GM23338 (cell line): Measurements from ENCODE around the gene TEX30. TPM values are rescaled to one million over a fixed set of nuclear protein-coding genes. Genes with fewer than 3 reads are reported as not detected.

Experiments used
- ATAC-seq: fragments of 200-7000 bp; cut with Tn5 transposase; 3 replicates; pipeline ENCODE4 v1.9.1; 2020
- DNase-seq: peaks from one replicate; pipeline ENCODE4 v3.0.0-alpha.2; 2015; ENCODE audit warnings: low spot score
- H2AFZ ChIP-seq: fragments of 200-600 bp; sonication (generic); 2 replicates; pipeline ENCODE4 v1.8.0; 2016; ENCODE audit warnings: antibody characterized with exemption, mild to moderate bottlenecking, moderate library complexity
- H3F3A ChIP-seq: fragments of 200-600 bp; sonication (generic); replicated peaks from 2 replicates; pipeline ENCODE4 v1.8.0; 2017; ENCODE audit warnings: antibody characterized with exemption, mixed run types, low read depth
- H3K27ac ChIP-seq: fragments of 200-600 bp; sonication (generic); 2 replicates; pipeline ENCODE4 v1.6.1; 2016; ENCODE audit warnings: low read depth
- H3K27me3 ChIP-seq: fragments of 200-600 bp; sonication (generic); 2 replicates; pipeline ENCODE4 v1.8.0; 2016; ENCODE audit warnings: mild to moderate bottlenecking, mixed run types, moderate library complexity; ENCODE audit not compliant: insufficient read depth
- H3K36me3 ChIP-seq: fragments of 200-600 bp; sonication (generic); 2 replicates; pipeline ENCODE4 v1.8.0; 2016; ENCODE audit warnings: mild to moderate bottlenecking; ENCODE audit not compliant: insufficient read depth
- H3K4me1 ChIP-seq: fragments of 200-600 bp; sonication (generic); 2 replicates; pipeline ENCODE4 v1.8.0; 2016; ENCODE audit warnings: mild to moderate bottlenecking, moderate library complexity; ENCODE audit not compliant: insufficient read depth
- H3K4me2 ChIP-seq: fragments of 200-600 bp; sonication (generic); 2 replicates; pipeline ENCODE4 v1.7.1; 2017; ENCODE audit warnings: mixed run types
- H3K4me3 ChIP-seq: fragments of 200-600 bp; sonication (generic); 2 replicates; pipeline ENCODE4 v1.6.1; 2016; ENCODE audit warnings: mixed run types
- H3K79me2 ChIP-seq: fragments of 200-600 bp; sonication (generic); replicated peaks from 2 replicates; pipeline ENCODE4 v1.8.0; 2017; ENCODE audit warnings: mild to moderate bottlenecking; ENCODE audit not compliant: insufficient read depth
- H3K9me2 ChIP-seq: fragments of 200-600 bp; sonication (generic); 2 replicates; pipeline ENCODE4 v1.8.0; 2017; ENCODE audit not compliant: insufficient read depth
- H4K20me1 ChIP-seq: fragments of 200-600 bp; sonication (generic); replicated peaks from 2 replicates; pipeline ENCODE4 v1.8.0; 2017; ENCODE audit warnings: mild to moderate bottlenecking; ENCODE audit not compliant: insufficient read depth
- H3K27ac Mint-ChIP-seq: 2 replicates; pipeline ENCODE4 v1.8.0; 2020; ENCODE audit warnings: inconsistent platforms, mild to moderate bottlenecking, moderate library complexity, mixed read lengths
- H3K27me3 Mint-ChIP-seq: 3 replicates; pipeline ENCODE4 v1.8.0; 2022; ENCODE audit warnings: low read depth, mild to moderate bottlenecking, moderate library complexity, mixed read lengths, inconsistent platforms; ENCODE audit not compliant: insufficient read depth, poor library complexity
- H3K36me3 Mint-ChIP-seq: 3 replicates; pipeline ENCODE4 v1.8.0; 2021; ENCODE audit warnings: low read depth, mild to moderate bottlenecking, inconsistent platforms, moderate library complexity, mixed read lengths
- H3K4me1 Mint-ChIP-seq: 3 replicates; pipeline ENCODE4 v1.8.0; 2020; ENCODE audit warnings: mild to moderate bottlenecking, inconsistent platforms, mixed read lengths
- H3K4me3 Mint-ChIP-seq: 3 replicates; pipeline ENCODE4 v1.8.0; 2021; ENCODE audit warnings: moderate library complexity, mild to moderate bottlenecking, inconsistent platforms, mixed read lengths
- H3K9me3 Mint-ChIP-seq: 3 replicates; pipeline ENCODE4 v1.8.0; 2020; ENCODE audit warnings: moderate library complexity, mild to moderate bottlenecking, inconsistent platforms, mixed read lengths
- EZH2 ChIP-seq: fragments of 200-600 bp; sonication (generic); IDR thresholded peaks from one replicate; pipeline ENCODE4 v1.8.0; 2017; ENCODE audit warnings: antibody characterized with exemption, mild to moderate bottlenecking, low read depth; ENCODE audit not compliant: unreplicated experiment
- POLR2AphosphoS5 ChIP-seq: IDR thresholded peaks from 2 replicates; pipeline ENCODE4 v1.6.1; 2016; ENCODE audit warnings: antibody characterized with exemption, low read depth
- polyA plus RNA-seq: library from polyadenylated mRNA; unstranded; fragments of >200 nt; fragmentation: Nextera tagmentation; extraction: Ambion mirVana; gene quantifications from 2 replicates; pipeline ENCODE4 v1.2.1, GENCODE V29; 2016
- total RNA-seq: library from RNA; depleted of rRNA; stranded (reverse); fragments of >200 nt; shearing (Covaris generic); gene quantifications from 2 replicates; pipeline ENCODE4 v1.2.3, GENCODE V29; 2014
- TF ChIP-seq, protein P1 (sequence below): IDR thresholded peaks from one replicate; pipeline ENCODE4 v1.6.1; 2018; ENCODE audit warnings: antibody characterized with exemption; ENCODE audit not compliant: unreplicated experiment
- TF ChIP-seq, protein P2 (sequence below), 2 experiments: fragments of 200-600 bp in 1 of 2; sonication (generic) in 1 of 2; conservative IDR thresholded peaks; 2 replicates each; pipeline versions ENCODE4 v1.5.1 to v1.6.1; 2016 to 2017; ENCODE audit warnings: antibody characterized with exemption in 2 of 2, low read depth in 2 of 2, mild to moderate bottlenecking in 2 of 2, moderate library complexity in 1 of 2

The TEX30 gene
- total and polyA plus RNA-seq, 2 experiments from 2014 or later: 6.3 to 28.2 TPM

DNA sequence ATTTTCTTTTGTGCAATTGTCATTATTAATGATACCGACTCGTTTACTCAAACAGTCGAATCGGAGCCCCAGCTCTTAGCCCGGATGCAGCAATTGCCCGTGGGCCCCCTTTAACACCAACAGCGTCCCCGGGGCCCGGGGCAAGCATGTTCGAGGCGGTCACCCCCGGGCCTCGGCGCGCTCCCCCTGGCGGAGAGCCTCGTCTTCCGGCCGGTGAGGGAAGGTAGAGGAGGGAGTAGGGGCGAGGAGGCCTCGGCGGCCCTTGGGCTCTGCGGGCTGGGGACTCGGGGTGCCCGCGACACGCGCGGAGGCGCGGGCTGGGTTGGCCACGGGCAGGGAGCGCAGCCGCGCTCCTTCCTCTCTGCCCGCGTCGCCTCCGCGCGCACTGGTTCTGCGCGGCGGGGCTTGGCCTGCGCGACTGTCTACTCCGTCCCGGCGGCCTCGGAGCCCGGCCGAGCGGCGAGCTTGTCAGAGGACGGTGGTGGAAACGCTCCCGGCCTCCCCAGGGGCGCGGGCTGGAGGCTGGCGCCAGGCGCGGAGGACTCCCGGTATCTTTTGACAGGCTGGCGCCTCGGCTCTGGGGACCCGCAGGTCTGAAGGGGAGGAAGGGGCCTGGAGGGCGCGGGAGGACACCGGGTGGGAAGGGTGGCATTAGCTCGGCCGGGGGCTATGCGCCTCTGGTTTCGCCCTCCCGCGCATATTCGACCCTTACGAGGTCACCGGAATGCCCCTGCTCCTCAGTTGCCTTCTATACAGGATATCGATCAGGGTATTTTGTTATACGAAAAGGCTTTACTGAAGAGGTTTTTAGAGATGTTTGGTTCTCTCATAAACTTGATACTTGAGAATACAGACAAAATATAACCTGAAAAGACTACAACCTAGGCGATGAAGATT lies 26.8 kb upstream of the TEX30 start (continued):
- TF ChIP-seq, protein P1, sequence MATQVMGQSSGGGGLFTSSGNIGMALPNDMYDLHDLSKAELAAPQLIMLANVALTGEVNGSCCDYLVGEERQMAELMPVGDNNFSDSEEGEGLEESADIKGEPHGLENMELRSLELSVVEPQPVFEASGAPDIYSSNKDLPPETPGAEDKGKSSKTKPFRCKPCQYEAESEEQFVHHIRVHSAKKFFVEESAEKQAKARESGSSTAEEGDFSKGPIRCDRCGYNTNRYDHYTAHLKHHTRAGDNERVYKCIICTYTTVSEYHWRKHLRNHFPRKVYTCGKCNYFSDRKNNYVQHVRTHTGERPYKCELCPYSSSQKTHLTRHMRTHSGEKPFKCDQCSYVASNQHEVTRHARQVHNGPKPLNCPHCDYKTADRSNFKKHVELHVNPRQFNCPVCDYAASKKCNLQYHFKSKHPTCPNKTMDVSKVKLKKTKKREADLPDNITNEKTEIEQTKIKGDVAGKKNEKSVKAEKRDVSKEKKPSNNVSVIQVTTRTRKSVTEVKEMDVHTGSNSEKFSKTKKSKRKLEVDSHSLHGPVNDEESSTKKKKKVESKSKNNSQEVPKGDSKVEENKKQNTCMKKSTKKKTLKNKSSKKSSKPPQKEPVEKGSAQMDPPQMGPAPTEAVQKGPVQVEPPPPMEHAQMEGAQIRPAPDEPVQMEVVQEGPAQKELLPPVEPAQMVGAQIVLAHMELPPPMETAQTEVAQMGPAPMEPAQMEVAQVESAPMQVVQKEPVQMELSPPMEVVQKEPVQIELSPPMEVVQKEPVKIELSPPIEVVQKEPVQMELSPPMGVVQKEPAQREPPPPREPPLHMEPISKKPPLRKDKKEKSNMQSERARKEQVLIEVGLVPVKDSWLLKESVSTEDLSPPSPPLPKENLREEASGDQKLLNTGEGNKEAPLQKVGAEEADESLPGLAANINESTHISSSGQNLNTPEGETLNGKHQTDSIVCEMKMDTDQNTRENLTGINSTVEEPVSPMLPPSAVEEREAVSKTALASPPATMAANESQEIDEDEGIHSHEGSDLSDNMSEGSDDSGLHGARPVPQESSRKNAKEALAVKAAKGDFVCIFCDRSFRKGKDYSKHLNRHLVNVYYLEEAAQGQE: no peak
- TF ChIP-seq, protein P2, sequence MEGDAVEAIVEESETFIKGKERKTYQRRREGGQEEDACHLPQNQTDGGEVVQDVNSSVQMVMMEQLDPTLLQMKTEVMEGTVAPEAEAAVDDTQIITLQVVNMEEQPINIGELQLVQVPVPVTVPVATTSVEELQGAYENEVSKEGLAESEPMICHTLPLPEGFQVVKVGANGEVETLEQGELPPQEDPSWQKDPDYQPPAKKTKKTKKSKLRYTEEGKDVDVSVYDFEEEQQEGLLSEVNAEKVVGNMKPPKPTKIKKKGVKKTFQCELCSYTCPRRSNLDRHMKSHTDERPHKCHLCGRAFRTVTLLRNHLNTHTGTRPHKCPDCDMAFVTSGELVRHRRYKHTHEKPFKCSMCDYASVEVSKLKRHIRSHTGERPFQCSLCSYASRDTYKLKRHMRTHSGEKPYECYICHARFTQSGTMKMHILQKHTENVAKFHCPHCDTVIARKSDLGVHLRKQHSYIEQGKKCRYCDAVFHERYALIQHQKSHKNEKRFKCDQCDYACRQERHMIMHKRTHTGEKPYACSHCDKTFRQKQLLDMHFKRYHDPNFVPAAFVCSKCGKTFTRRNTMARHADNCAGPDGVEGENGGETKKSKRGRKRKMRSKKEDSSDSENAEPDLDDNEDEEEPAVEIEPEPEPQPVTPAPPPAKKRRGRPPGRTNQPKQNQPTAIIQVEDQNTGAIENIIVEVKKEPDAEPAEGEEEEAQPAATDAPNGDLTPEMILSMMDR (conservative IDR thresholded peaks at IDR 0.05; ENCODE audit: low read depth in 2 of 2): peak; percentile 69 to 81
- TF ChIP-seq EZH2: peak; percentile 11
- no peak for TF ChIP-seq POLR2AphosphoS5

DNA sequence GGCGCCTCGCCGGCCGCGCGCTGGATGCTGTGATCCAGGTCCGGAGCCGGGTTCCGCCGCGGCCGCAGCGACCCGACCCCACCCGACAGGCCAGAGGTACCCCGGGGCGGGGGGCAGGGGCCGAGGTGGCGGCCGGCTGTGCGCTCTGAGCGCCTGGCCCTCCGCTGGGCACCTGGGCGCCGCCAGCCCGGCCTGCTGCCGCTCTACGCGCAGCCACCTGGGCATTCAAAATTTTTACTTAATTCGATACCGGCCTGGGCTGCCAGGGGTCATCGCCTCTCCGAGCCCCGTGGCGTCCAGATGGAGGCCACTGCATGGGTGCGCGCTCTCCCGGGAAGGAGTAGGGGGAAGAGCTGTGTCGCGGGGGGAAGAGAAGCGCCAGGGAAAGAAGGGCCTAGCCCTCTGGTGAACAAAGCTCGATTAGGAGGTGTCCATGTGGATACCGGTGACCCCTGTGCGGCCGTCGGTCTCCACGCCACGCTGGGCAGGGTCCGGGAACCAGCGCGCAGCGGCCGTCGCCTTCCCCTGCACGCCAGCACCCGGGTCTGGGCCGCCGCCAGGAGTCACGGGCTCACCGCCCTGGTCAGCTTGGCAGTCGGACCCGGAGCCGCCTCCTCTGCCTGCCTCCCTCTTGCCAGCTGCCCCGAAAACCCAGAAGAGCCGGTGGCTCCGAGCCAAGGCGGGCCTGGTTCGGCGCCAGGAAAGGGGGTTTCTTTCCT lies 26.0 kb upstream of the TEX30 start:
- peak; percentile 21 for DNase-seq
- Mint-ChIP-seq H3K27me3 (peaks cover 17% of the 10 kb centered on the region), H3K4me1 (peaks cover 2% of the 10 kb centered on the region; the same call in 2 of the 3 replicates), H3K4me3 (peak overlapping the region; percentile 93), H3K9me3 (no peaks in the 10 kb centered on the region), H3K27ac (no peak overlapping the region), H3K36me3 (no peaks in the 10 kb centered on the region; the same call in 2 of the 3 replicates)
- no peaks in the 10 kb centered on the region for H3K36me3 ChIP-seq
- peaks cover 9% of the 10 kb centered on the region; the same call in 1 of the 2 replicates for H3K79me2 ChIP-seq
- no peak for TF ChIP-seq POLR2AphosphoS5
- peak; percentile 64 for TF ChIP-seq EZH2
- peaks cover 9% of the 10 kb centered on the region for H3K4me1 ChIP-seq
- H3F3A ChIP-seq: peaks cover 3% of the 10 kb centered on the region; the same call in 1 of the 2 replicates
- no peak overlapping the region for H3K27ac ChIP-seq
- H2AFZ ChIP-seq: peak overlapping the region; percentile 97
- peak; percentile 13 for ATAC-seq
- H4K20me1 ChIP-seq: no peaks in the 10 kb centered on the region
- peak overlapping the region; percentile 88 for H3K4me2 ChIP-seq
- peak overlapping the region; percentile 76 for H3K4me3 ChIP-seq
- peaks cover 39% of the 10 kb centered on the region for H3K27me3 ChIP-seq
- no peaks in the 10 kb centered on the region for H3K9me2 ChIP-seq
